Right renal pelvis (tissue), 4 donors: ENCODE data around the gene MAP3K8. TPM values are rescaled to one million over a fixed set of nuclear protein-coding genes. Genes with fewer than 3 reads are reported as not detected.

ENCODE experiments used
- polyA plus RNA-seq, 4 donors: library from polyadenylated mRNA; unstranded; fragments of 120-200 nt; gene quantifications; one replicate each; pipeline ENCODE4 v1.2.1, GENCODE V29; 2013; ENCODE audit not compliant: insufficient read length in 4 of 4

MAP3K8 gene
- polyA plus RNA-seq, 4 donors: 6.6 to 9.1 (median 6.7) TPM

Other genes with a start within 250 kb of the MAP3K8 start
- 10 to 100 TPM; 22.4 to 26.6 (median 24.0) TPM for gene MTPAP, start 84.9 kb upstream of the MAP3K8 start, polyA plus RNA-seq
- gene LYZL2, start 195.6 kb downstream of the MAP3K8 start, polyA plus RNA-seq: not detected